M059J (cell line): ENCODE measurements around the gene KRTAP10-12. TPM values are rescaled to one million over a fixed set of nuclear protein-coding genes. Genes with fewer than 3 reads are reported as not detected.
"Not testable (repeated sequence)": the region's sequence is repeated elsewhere in the genome, so short reads cannot be mapped to it uniquely, and the experiment has no call there.

ENCODE experiments used
- DNase-seq: peaks from one replicate; pipeline ENCODE4 v3.0.0-alpha.2; 2012; ENCODE audit warnings: low read depth
- total RNA-seq: library from RNA; depleted of rRNA; stranded (reverse); fragments of >200 nt; shearing (Covaris generic); gene quantifications from 2 replicates; pipeline ENCODE4 v1.2.3, GENCODE V29; 2014

Gene KRTAP10-12
- total RNA-seq, 1 experiment from 2014 or later: not detected

- DNase-seq: no peak
Observed at GRCh38 chr21:44670642-44671432, 26.1 kb upstream of the KRTAP10-12 start.

DNA sequence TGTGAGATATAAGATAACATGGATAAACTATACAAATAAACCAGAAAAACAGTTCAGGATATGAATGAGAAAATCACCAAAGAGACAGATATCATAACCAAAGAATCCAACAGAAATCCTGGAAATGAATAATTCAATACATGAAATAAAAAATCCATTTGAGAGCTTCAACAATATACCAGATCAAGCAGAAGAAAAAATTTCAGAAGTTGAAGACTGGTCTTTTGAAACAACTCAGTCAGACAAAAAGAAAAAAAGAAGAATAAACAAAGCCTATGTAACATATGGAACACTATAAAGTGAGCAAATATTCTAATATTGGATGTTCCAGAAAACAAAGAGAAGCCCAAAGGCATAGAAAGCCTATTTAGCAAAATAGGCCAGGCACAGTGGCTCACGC lies 25.1 kb upstream of the KRTAP10-12 start:
- DNase-seq: no peak

DNA sequence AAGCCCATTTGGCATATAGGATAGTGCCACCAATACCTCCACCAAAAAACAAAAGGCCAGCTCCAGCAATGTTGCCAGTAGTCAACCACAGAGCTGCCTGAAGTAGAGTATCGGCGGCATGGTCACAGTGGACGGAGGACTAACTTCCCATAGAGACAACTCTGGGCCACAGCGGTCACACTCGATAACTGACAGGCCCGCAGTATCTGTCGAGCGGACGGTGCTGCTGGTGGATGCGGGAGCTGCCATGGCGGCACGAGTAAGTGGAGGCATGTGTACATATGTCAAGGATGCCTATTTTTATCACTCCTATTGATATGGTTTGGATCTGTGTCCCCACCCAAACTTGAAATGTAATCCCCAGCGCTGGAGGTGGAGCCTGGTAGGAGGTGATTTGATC lies 19.1 kb upstream of the KRTAP10-12 start:
- no peak for DNase-seq

DNA sequence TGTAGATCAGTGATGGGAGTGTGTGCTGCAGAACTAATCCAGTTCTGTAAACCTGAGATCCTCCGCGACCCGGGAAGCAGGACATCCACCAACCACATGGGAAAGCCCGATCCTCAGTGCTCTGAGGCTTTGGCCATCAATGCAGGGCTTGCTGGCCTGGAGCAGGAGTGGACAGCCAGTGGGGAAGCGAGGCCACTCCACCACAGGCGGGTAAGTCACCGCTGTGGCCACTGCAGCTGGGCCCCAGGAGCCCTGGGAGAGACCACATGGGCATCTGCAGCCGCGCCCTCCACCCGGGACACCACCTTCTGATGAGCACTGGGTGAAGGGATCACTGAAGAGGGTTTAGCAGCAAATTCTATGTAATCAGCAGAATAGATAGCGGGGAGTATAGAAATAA lies 15.8 kb upstream of the KRTAP10-12 start:
- no peak for DNase-seq

- DNase-seq: no peak
Observed at GRCh38 chr21:44681861-44682579, 15.0 kb upstream of the KRTAP10-12 start, which contains the start of gene KRTAP12-1. Gene KRTAP12-1, minus strand, starts transcription at chr21:44682163. Its CDS starts 40 bp downstream, at chr21:44682123.

DNA sequence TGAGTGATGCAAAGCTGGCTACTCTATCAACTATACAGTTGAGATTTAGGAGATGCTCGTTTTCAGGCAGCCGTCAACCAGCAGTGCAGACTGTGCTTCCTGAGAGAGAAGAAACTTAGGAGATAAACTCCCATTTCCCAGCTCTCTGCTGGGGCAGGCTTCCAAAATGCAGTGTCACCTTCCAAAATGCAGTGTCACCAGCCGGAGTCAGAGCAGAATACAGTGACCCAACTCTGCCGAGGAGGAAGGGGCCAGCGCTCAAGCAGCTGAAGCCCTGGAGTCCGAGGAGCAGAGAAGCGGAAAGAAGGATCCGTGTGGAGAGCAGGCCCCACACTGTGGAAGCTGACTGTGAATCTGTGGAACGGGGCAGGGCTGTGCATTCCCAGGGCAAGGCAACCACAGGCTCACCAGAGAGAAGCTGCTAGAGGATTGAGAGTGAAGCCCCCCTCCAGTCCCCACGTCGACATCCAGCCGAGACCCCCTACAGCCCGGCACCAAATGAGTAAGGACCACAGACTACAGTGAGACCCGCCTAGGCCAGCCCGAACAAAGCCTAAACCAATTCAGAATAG lies 14.3 kb upstream of the KRTAP10-12 start:
- no peak for DNase-seq

- no peak for DNase-seq
Observed at GRCh38 chr21:44684077-44684476, 12.9 kb upstream of the KRTAP10-12 start.

DNA sequence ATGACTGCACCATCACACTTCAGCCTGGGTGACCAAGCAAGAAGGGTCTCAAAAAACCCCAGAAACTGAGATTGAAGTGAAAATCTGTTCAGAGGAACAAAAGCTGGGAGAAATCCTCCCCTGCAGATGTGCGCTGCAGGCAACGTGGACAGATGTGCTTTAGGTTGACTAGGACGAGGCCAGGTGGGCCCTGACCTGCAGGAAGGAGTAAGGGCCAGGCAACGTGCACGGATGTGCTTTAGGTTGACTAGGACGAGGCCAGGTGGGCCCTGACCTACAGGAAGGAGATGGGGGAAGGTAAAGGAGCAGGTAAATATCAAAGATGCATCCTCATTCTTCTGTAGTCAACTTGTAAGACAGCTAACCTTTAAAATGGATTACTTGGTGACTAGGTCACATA lies 12.5 kb upstream of the KRTAP10-12 start:
- no peak for DNase-seq

GRCh38 chr21:44685050-44685449 lies 11.9 kb upstream of the KRTAP10-12 start:
- not testable (repeated sequence) for DNase-seq

DNA sequence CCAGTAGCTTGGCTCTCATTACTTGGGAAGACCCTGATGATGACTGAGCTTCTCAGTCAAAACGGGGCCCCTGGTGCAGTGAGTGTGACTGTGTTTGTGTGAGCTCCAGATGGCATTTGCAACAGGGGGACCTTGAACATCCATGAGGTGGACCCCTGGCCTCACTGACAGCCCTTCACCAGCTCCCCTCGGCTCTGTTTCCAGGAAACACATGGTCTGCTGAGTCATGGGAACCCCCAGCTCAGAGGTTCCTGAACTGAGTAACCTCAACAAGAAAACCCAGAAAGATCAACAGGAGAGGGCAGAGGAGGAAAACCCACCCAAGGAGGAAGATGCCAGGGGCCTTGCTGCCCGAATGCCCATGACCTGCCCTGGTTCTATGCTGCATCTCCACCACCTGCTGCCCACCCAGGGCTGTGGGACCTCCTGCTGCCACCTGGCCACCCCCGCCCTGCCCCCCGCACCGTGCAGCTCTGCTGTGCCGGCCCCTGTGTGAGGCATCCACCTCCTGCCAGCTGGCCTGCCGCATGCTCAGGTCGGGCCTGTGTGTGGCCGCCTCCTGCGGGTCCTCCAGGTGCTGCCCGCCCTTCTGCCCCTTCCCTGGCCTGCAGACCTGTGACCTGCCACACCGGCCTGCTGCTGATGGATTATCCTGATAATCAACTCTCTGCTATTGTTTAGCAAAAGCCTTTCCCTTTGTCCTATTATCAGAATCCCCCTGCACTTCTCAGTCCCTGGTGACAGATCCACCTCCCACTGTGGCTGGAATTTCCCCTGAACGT lies 10.8 kb upstream of the KRTAP10-12 start:
- DNase-seq: no peak

- no peak for DNase-seq
Observed at GRCh38 chr21:44686843-44687561, 10.0 kb upstream of the KRTAP10-12 start.

DNA sequence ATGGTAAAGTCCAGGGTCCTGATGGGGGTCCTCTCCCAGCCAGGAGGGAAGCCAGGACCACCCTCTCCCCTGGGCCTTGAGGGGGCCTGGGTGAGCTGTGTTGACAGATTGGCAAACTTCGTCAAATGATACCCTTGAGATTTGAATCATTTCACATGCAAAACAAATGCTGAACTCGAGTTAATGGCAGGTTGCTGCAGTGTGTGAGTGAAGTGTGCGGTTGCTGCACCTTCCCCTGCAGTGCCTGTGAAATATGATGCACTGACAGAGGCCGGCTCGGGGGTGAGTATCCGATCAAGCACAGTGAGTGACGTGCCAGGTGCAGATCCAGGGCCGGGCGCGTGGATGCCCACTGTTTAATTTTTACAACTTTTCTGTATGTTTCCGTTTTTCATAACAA lies 9.3 kb upstream of the KRTAP10-12 start:
- DNase-seq: no peak

DNA sequence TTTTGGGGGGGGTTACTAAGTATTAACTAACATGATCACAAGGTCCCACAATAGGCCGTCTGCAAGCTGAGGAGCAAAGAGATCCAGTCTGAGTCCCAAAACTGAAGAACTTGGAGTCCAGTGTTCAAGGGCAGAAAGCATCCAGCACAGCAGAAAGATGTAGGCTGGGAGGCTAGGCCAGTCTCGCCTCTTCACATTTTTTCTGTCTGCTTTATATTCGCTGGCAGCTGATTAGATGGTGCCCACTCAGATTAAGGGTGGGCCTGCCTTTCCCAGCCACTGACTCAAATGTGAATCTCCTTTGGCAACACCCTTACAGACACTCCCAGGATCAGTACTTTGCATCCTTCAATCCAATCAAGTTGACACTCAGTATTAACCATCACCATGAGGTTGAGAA lies 7.2 kb upstream of the KRTAP10-12 start:
- not testable (repeated sequence) for DNase-seq

GRCh38 chr21:44691686-44692085 lies 5.3 kb upstream of the KRTAP10-12 start:
- no peak for DNase-seq

DNA sequence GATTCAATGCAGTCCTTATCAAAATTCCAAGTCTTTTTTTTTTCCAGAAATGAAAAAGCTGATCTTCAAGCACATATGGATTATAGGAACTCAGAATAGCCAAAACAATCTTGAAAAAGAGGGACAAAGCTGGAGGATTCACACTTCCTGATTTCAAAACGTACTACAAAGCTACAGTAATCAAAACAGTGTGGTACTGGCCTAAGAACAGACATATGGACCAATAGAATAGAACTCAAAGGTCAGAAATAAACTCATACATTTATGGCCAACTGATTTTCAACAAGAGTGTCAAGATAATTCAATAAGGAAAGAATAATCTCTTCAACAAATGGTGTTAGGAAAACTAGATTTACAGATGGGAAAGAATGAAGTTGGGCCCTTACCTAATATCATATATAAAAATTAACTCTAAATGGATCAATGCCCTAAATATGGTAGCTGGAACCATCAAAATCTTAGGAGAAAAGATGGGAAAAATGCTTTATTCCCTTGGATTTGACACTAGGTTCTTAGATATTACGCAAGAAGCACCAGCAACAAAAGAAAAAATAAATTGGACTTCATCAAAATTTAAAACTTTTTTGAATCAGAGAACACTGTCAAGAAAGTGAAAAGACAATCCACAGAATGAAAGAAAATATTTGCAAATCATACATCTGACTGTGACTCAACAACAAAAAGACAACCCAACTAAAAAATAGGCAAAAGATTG lies 4.0 kb upstream of the KRTAP10-12 start:
- DNase-seq: no peak

DNA sequence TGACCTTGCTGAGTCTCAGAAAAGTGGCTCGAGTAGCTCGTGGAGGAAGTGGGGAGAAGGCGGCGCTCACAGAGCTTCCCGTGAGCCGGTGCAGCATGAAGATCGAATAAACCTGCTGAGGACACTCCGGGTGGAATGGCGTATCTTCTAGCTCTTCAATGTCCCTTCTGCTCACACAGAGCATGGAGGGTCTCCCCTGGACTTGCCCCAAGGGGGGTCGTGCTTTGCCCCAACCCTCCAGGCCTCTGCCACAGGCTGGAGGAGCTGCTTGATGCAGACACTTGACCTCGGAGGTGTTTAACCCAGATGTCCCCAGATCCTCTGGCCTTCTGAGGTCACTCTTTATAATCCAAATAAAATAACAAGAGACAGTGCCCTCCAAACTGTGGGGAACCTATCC lies 2.2 kb upstream of the KRTAP10-12 start:
- DNase-seq: no peak

DNA sequence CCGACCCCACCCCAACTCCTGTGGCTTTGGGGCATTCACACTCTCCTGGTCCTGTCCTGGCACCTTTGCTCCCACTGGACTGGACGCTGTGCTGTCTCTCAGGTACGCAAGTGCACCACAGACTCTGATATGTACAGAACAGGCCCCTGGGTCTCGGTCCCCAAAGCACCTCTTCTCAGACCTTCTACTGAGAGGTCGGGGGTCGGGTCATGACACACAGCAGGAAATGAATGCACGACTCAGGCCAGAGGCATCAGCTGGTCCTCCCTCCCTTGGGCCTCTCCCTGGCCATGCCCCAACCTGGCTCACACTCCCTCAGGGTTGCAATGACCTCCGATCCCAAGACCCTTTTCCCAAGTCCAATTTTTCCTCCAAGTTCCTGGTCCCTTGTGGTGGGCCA lies 1.8 kb upstream of the KRTAP10-12 start:
- no peak for DNase-seq

- DNase-seq: no peak
Observed at GRCh38 chr21:44695641-44696040, 1.3 kb upstream of the KRTAP10-12 start.

DNA sequence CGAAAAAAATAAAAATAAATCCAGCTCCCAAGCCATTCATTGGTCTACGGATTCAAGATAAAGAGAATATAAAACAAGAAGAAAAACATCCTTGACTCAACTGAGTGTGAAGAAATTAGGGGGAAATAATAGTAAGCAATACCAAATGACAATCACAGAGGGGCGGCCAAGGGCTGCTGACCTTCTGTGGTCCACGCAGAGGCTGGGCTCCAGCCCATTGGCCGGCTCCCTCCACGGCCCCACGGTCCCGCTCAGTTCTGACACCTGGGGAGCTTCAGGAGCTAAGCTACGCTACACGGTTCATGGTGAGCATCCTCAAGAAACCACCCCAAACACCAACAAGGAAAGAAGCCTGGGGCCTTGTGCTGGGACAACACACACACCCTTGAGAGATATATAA lies 400 bp upstream of the KRTAP10-12 start:
- no peak for DNase-seq
